ENCODE data around the gene DMPK. TPM values are rescaled to one million over a fixed set of nuclear protein-coding genes. Genes with fewer than 3 reads are reported as not detected.

DMPK gene
- total and polyA plus RNA-seq, 2 experiments from 2014 or later: 25.2 to 46.0 TPM

DNA sequence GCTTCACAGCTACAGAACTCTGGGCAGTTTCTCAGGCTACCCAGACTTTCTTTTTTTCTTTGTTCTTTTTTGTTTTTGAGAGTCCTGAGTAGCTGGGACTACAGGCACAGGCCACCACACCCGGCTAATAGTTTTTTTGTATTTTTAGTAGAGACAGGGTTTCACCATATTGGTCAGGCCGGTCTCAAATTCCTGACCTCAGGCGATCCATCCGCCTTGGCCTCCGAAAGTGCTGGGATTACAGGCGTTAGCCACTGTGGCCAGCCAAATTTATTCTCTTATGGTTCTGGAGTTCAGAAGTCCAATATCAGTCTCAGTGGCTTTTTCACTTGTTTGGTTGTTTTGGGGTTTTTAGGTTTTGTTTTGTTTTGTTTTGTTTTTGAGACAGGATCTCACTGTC lies 36.7 kb downstream of the DMPK start:
- Histone ChIP-seq H3K9me2 (replicated peaks; ENCODE audit: insufficient read depth) (no peaks in the 10 kb centered on the region), H4K20me1 (ENCODE audit: insufficient read depth, poor library complexity, severe bottlenecking) (no peaks in the 10 kb centered on the region), H3K4me2 (no peak overlapping the region), H3K36me3 (replicated peaks; ENCODE audit: insufficient read depth, low read depth) (no peaks in the 10 kb centered on the region), H3K79me2 (no peaks in the 10 kb centered on the region), H2AFZ (no peak overlapping the region), H3K4me3 (no peak overlapping the region), H3K27me3 (no peaks in the 10 kb centered on the region), H3K27ac (no peak overlapping the region), H3K4me1 (ENCODE audit: insufficient read depth) (no peaks in the 10 kb centered on the region), H3K9me3 (ENCODE audit: low read depth) (no peaks in the 10 kb centered on the region)
- DNase-seq (ENCODE audit: low spot score): no peak
- 86% methylated on average over 6 of the region's 6 CpGs for WGBS (ENCODE audit: low lambda C conversion rate, missing lambda C conversion rate)
- TF ChIP-seq, protein P1, sequence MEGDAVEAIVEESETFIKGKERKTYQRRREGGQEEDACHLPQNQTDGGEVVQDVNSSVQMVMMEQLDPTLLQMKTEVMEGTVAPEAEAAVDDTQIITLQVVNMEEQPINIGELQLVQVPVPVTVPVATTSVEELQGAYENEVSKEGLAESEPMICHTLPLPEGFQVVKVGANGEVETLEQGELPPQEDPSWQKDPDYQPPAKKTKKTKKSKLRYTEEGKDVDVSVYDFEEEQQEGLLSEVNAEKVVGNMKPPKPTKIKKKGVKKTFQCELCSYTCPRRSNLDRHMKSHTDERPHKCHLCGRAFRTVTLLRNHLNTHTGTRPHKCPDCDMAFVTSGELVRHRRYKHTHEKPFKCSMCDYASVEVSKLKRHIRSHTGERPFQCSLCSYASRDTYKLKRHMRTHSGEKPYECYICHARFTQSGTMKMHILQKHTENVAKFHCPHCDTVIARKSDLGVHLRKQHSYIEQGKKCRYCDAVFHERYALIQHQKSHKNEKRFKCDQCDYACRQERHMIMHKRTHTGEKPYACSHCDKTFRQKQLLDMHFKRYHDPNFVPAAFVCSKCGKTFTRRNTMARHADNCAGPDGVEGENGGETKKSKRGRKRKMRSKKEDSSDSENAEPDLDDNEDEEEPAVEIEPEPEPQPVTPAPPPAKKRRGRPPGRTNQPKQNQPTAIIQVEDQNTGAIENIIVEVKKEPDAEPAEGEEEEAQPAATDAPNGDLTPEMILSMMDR (IDR thresholded peaks at IDR 0.05; ENCODE audit: poor library complexity): no peak
- TF ChIP-seq EZH2 (IDR thresholded peaks at IDR 0.05; ENCODE audit: borderline replicate concordance) (no peak), EZH2phosphoT487 (IDR thresholded peaks at IDR 0.05; ENCODE audit: low read depth, severe bottlenecking, unreplicated experiment) (no peak)

DNA sequence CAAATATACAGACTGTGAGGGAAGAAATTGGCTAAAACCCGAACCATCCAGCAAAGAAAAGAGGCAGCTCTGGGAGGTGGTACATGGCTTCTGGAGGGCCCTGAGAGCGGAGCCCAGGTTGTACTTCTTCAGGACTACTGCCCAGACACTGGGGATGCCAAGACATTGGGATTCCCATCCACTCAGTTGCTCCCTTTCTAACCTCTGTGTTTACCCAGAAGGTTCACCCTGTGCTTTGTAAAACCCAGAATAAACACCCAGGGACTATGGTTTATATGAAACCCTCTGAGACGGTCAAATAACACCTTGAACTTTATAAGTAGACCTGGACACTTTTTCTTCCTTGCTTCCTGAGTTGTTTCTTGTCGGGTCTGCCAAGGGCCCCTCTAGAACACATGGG lies 39.3 kb downstream of the DMPK start:
- H3K4me3 ChIP-seq: no peak overlapping the region
- no peak overlapping the region for H3K27ac ChIP-seq
- no peak for DNase-seq (ENCODE audit: low spot score)
- no peak overlapping the region for H3K4me2 ChIP-seq
- H3K79me2 ChIP-seq: no peaks in the 10 kb centered on the region
- H3K27me3 ChIP-seq: no peaks in the 10 kb centered on the region
- H3K36me3 ChIP-seq (replicated peaks; ENCODE audit: insufficient read depth, low read depth): no peaks in the 10 kb centered on the region
- no peaks in the 10 kb centered on the region for H3K9me2 ChIP-seq (replicated peaks; ENCODE audit: insufficient read depth)
- H3K4me1 ChIP-seq (ENCODE audit: insufficient read depth): no peaks in the 10 kb centered on the region
- 70% methylated on average over 4 of the region's 4 CpGs for WGBS (ENCODE audit: low lambda C conversion rate, missing lambda C conversion rate)
- no peak for TF ChIP-seq EZH2phosphoT487 (IDR thresholded peaks at IDR 0.05; ENCODE audit: low read depth, severe bottlenecking, unreplicated experiment)
- H3K9me3 ChIP-seq (ENCODE audit: low read depth): no peaks in the 10 kb centered on the region
- H2AFZ ChIP-seq: no peak overlapping the region
- no peaks in the 10 kb centered on the region for H4K20me1 ChIP-seq (ENCODE audit: insufficient read depth, poor library complexity, severe bottlenecking)

DNA sequence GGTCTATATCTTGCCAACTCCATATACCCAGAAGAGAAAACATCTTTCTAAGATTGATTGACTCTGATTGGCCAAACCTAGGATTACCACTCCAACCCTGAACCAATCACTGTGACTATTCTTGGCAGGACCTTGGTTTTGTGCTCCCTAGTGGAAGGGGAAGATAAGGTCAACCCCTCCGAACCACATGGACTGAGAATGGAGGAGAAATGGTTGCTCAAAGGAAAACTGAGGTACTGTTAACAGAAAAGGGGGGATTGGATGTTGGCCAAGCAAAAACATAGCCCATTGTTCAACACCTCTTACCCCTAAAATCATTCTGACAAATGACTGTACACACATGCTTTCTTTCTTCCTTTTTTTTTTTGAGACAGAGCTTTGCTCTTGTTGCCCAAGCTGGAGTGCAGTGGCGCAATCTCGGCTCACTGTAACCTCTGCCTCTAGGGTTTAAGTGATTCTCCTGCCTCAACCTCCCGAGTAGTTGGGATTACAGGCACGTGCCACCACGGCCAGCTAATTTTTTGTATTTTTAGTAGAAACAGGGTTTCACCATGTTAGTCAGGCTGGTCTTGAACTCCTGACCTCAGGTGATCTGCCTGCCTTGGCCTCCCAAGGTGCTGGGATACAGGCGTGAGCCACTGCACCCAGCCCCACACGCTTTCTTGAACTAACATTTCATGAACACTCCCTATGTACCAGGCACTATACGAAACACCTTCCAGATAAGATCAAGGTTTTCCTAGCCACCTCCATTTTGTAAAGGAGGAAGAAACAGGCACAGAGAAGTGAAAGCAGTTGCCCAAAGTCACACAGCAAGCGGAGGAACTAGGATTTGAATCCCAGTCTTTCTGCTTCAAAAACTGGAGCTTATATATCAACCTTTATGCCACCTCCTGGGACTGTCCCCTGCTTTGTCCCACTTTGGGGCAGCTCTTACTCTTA lies 42.5 kb downstream of the DMPK start:
- Histone ChIP-seq H3K4me2 (no peak overlapping the region), H2AFZ (no peak overlapping the region), H3K9me2 (replicated peaks; ENCODE audit: insufficient read depth) (no peaks in the 10 kb centered on the region), H3K36me3 (replicated peaks; ENCODE audit: insufficient read depth, low read depth) (no peaks in the 10 kb centered on the region), H3K27ac (no peak overlapping the region), H3K79me2 (no peaks in the 10 kb centered on the region), H3K4me3 (no peak overlapping the region), H3K27me3 (no peaks in the 10 kb centered on the region), H3K9me3 (ENCODE audit: low read depth) (no peaks in the 10 kb centered on the region), H3K4me1 (ENCODE audit: insufficient read depth) (no peaks in the 10 kb centered on the region), H4K20me1 (ENCODE audit: insufficient read depth, poor library complexity, severe bottlenecking) (no peaks in the 10 kb centered on the region)
- WGBS (ENCODE audit: low lambda C conversion rate, missing lambda C conversion rate): 87% methylated on average over 10 of the region's 10 CpGs
- TF ChIP-seq, protein P1 (IDR thresholded peaks at IDR 0.05; ENCODE audit: poor library complexity): no peak
- TF ChIP-seq EZH2phosphoT487 (IDR thresholded peaks at IDR 0.05; ENCODE audit: low read depth, severe bottlenecking, unreplicated experiment) (no peak), EZH2 (IDR thresholded peaks at IDR 0.05; ENCODE audit: borderline replicate concordance) (no peak)
- no peak for DNase-seq (ENCODE audit: low spot score)

DNA sequence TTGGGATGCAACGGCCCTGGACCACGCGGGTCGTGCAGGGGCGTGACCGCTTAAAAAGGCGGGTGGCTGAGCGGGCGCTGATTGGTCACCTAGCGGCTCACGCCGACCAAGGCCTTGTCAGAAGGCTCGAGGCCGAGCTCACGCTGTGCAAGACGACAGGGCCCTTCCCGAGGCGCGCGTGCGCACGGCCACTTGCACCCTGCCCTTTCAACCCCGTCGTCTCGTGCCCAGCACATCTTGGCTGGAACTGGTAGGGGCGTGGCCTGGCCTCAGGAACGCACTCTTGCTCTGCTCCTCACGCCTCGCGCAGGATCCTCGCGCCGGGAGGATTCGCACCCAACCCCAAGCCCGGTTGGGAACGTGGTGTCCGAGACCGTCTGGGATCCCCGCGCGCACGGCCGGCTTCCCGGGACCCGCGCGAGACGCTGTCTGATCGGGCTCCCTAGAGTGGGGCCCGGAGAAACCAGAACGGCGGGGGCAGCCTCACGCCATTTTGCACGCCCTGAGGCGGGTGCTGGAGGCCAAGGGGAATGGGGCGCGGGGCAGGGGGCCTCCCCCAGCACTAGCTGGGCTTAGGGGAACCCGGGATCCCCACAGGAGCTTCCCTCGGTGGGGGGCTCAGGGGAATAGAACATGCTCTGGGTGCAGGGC lies 49.0 kb downstream of the DMPK start, which contains the start of gene MEIOSIN:
TSS of gene MEIOSIN (plus strand) at position 280 of the 651 bp plus-strand sequence. CDS start 1,938 bp downstream, outside the sequence.
- Histone ChIP-seq H3K27ac (no peak within 1 kb of the TSS), H3K9me3 (ENCODE audit: low read depth) (no peaks in the 10 kb centered on the region), H3K4me1 (ENCODE audit: insufficient read depth) (peaks cover 9% of the 10 kb centered on the region), H3K27me3 (no peaks in the 10 kb centered on the region), H3K4me3 (no peak within 1 kb of the TSS), H3K4me2 (no peak within 1 kb of the TSS), H3K36me3 (replicated peaks; ENCODE audit: insufficient read depth, low read depth) (no peaks in the 10 kb centered on the region), H3K9me2 (replicated peaks; ENCODE audit: insufficient read depth) (no peaks in the 10 kb centered on the region), H2AFZ (no peak within 1 kb of the TSS), H3K79me2 (peaks cover 23% of the 10 kb centered on the region), H4K20me1 (ENCODE audit: insufficient read depth, poor library complexity, severe bottlenecking) (no peaks in the 10 kb centered on the region)
- TF ChIP-seq EZH2phosphoT487 (IDR thresholded peaks at IDR 0.05; ENCODE audit: low read depth, severe bottlenecking, unreplicated experiment) (no peak), EZH2 (IDR thresholded peaks at IDR 0.05; ENCODE audit: borderline replicate concordance) (no peak)
- TF ChIP-seq, protein P1 (IDR thresholded peaks at IDR 0.05; ENCODE audit: poor library complexity): no peak
- 98% methylated on average over 53 of the region's 59 CpGs for WGBS (ENCODE audit: low lambda C conversion rate, missing lambda C conversion rate)
- DNase-seq (ENCODE audit: low spot score): no peak
